IPS-15b (cell line): Measurements from ENCODE around the gene TPBGL.
"Not testable (repeated sequence)": the region's sequence is repeated elsewhere in the genome, so short reads cannot be mapped to it uniquely, and the experiment has no call there.

Source experiments
- H3K27me3 ChIP-seq: one replicate; pipeline ENCODE4 v1.6.1; 2013; ENCODE audit warnings: low read length; ENCODE audit not compliant: control insufficient read depth, insufficient read depth
- H3K36me3 ChIP-seq: one replicate; pipeline ENCODE4 v1.6.1; 2013; ENCODE audit warnings: low read length; ENCODE audit not compliant: control insufficient read depth, insufficient read depth
- H3K4me1 ChIP-seq: one replicate; pipeline ENCODE4 v1.6.1; 2013; ENCODE audit warnings: mild to moderate bottlenecking, low read length; ENCODE audit not compliant: control insufficient read depth, insufficient read depth
- H3K4me3 ChIP-seq: one replicate; pipeline ENCODE4 v1.5.1; 2013; ENCODE audit warnings: low read depth, low read length
- H3K9ac ChIP-seq: one replicate; pipeline ENCODE4 v1.6.1; 2013; ENCODE audit warnings: low read depth, mild to moderate bottlenecking, low read length
- H3K9me3 ChIP-seq: one replicate; pipeline ENCODE4 v1.6.1; 2013; ENCODE audit warnings: mild to moderate bottlenecking, low read length; ENCODE audit not compliant: control insufficient read depth, insufficient read depth

Gene TPBGL

GRCh38 chr11:75270896-75271418, 30.4 kb downstream of the TPBGL start:
- Histone ChIP-seq H3K9me3 (no peaks in the 10 kb centered on the region), H3K27me3 (no peaks in the 10 kb centered on the region), H3K4me1 (no peaks in the 10 kb centered on the region), H3K36me3 (peaks cover 11% of the 10 kb centered on the region), H3K4me3 (no peak overlapping the region), H3K9ac (no peak overlapping the region)

GRCh38 chr11:75271730-75272129, 31.2 kb downstream of the TPBGL start:
- no peaks in the 10 kb centered on the region for H3K27me3 ChIP-seq
- no peaks in the 10 kb centered on the region for H3K9me3 ChIP-seq
- no peaks in the 10 kb centered on the region for H3K4me1 ChIP-seq
- H3K4me3 ChIP-seq: no peak overlapping the region
- H3K36me3 ChIP-seq: peaks cover 12% of the 10 kb centered on the region
- H3K9ac ChIP-seq: no peak overlapping the region

- no peaks in the 10 kb centered on the region for H3K27me3 ChIP-seq
- no peak overlapping the region for H3K9ac ChIP-seq
- no peak overlapping the region for H3K4me3 ChIP-seq
- H3K9me3 ChIP-seq: no peaks in the 10 kb centered on the region
- peaks cover 11% of the 10 kb centered on the region for H3K36me3 ChIP-seq
- no peaks in the 10 kb centered on the region for H3K4me1 ChIP-seq
Measured at GRCh38 chr11:75272391-75272790, 31.8 kb downstream of the TPBGL start.

DNA sequence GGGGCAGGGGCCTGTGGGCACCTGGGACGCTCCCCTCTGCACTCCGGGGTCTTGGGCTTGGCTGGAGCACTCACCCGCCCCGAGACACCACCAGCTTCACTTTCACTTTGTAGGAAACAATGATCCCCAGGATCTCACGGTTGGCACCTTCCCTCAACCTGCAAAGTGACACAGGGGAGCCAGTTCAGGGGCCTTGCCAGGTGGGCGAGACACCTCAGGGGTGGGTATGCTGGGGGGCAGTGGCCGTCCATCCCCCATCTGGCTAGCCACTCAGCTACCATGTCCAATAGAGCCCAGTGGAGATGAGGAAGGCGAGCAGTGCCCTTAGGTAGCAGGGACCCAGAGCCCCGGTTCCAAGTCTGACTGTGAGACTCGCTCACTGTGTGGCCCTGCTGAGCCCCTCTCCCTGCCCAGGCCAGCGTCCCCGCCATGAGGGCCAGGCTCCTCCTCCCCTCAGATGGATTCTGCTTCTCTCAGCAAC, 32.3 kb downstream of the TPBGL start:
- Histone ChIP-seq H3K4me3 (no peak overlapping the region), H3K36me3 (peaks cover 11% of the 10 kb centered on the region), H3K9ac (no peak overlapping the region), H3K4me1 (no peaks in the 10 kb centered on the region), H3K27me3 (no peaks in the 10 kb centered on the region), H3K9me3 (no peaks in the 10 kb centered on the region)

- Histone ChIP-seq H3K36me3 (peaks cover 11% of the 10 kb centered on the region), H3K9me3 (no peaks in the 10 kb centered on the region), H3K4me1 (no peaks in the 10 kb centered on the region), H3K4me3 (no peak overlapping the region), H3K9ac (no peak overlapping the region), H3K27me3 (no peaks in the 10 kb centered on the region)
Measured at GRCh38 chr11:75273411-75274391, 33.1 kb downstream of the TPBGL start.

- H3K36me3 ChIP-seq: peaks cover 11% of the 10 kb centered on the region
- not testable (repeated sequence) for H3K9me3 ChIP-seq, H3K27me3 ChIP-seq, H3K9ac ChIP-seq, H3K4me1 ChIP-seq, H3K4me3 ChIP-seq
Measured at GRCh38 chr11:75274716-75275115, 34.1 kb downstream of the TPBGL start.

DNA sequence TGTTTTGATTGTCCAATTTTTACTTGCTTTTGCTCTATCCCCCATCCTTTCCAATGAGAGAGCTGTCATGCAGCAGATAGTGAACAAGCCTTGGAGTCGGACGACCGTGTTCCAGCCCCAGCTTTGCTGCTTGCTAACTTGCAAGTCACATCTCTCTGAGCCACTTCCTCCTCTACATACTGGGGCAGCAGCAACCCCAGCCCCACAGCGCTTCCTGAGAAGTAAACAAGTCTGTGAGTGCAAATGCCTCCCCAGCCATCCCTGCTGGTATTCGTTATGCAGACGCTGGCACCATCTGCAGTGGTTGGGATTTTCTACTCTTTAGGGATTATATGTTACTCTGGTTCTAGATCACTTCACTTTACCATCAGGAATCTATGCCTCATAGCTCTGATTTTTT, 35.0 kb downstream of the TPBGL start:
- Histone ChIP-seq H3K36me3 (peaks cover 11% of the 10 kb centered on the region), H3K4me3 (no peak overlapping the region), H3K9ac (no peak overlapping the region), H3K9me3 (no peaks in the 10 kb centered on the region), H3K4me1 (no peaks in the 10 kb centered on the region), H3K27me3 (no peaks in the 10 kb centered on the region)

DNA sequence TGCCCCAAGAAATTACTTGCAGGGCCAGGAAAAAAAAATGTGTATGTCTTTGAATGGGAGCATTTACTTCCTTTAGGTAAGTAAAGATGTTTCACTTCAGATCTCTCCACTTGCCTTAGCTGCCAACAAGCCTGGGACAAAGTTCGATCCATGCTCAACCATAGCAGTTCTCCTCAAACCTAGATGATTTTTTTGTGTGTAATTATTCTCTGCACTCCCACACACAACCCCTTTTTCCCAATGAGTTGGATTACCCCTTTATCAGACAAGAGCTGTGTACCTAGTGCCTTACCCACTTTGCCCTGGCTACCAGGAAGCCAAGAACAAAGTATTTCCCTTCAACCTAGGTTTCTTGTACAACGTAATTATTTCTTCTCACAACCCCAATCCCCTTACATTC, 35.6 kb downstream of the TPBGL start:
- Histone ChIP-seq H3K9ac (no peak overlapping the region), H3K4me1 (no peaks in the 10 kb centered on the region), H3K36me3 (peaks cover 11% of the 10 kb centered on the region), H3K27me3 (no peaks in the 10 kb centered on the region), H3K4me3 (no peak overlapping the region), H3K9me3 (no peaks in the 10 kb centered on the region)

- H3K4me3 ChIP-seq: no peak overlapping the region
- peaks cover 14% of the 10 kb centered on the region for H3K36me3 ChIP-seq
- H3K27me3 ChIP-seq: no peaks in the 10 kb centered on the region
Measured at GRCh38 chr11:75276686-75277085, 36.1 kb downstream of the TPBGL start.

DNA sequence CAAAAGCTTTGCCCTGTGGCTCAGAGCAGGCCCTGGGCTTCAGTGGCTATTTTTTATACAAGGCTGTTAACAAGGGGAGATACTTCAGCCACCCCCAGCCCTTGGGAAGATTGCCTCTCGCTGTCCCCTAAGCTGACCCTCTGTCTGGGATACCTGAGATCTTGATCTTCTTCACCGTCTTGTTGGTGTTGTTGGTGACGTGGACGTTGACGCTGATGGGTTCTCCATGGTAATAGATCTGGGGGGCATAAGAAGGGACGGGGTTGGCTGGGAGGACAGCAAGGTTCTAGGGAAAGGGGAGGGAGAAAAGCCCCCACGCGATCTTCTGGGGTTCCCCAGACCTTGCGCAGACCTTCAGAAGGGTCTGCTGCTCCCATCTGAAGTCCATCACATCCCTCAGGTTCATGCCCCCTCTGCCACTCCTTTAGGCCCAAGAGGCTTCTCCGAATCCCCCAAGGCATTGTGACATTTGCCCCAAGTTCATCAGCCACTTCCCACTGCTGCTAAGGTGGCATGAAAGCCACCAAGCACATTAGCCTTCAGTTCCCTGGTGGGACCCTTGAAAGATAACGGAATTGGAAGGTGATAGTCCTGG, 36.7 kb downstream of the TPBGL start:
- Histone ChIP-seq H3K36me3 (peaks cover 15% of the 10 kb centered on the region), H3K27me3 (no peaks in the 10 kb centered on the region), H3K4me1 (no peaks in the 10 kb centered on the region), H3K9me3 (no peaks in the 10 kb centered on the region), H3K4me3 (no peak overlapping the region), H3K9ac (no peak overlapping the region)

More at GRCh38 chr11:75276686-75277085, 36.1 kb downstream of the TPBGL start:
- H3K4me1 ChIP-seq: no peaks in the 10 kb centered on the region
- no peaks in the 10 kb centered on the region for H3K9me3 ChIP-seq
- H3K9ac ChIP-seq: no peak overlapping the region

GRCh38 chr11:75277991-75278790, 37.6 kb downstream of the TPBGL start:
- Histone ChIP-seq H3K9ac (no peak overlapping the region), H3K9me3 (no peaks in the 10 kb centered on the region), H3K27me3 (no peaks in the 10 kb centered on the region), H3K36me3 (peaks cover 12% of the 10 kb centered on the region), H3K4me3 (no peak overlapping the region), H3K4me1 (no peaks in the 10 kb centered on the region)
